GM15510 (cell line): ENCODE measurements around the gene VEGFB.

Experiments used
- POLR2A ChIP-seq: IDR thresholded peaks from 3 replicates; pipeline ENCODE4 v1.6.1; 2011; ENCODE audit warnings: borderline replicate concordance; ENCODE audit not compliant: insufficient read length; ENCODE audit errors: extremely low read depth

VEGFB gene

GRCh38 chr11:64207256-64208085, 26.9 kb upstream of the VEGFB start:
- TF ChIP-seq POLR2A: peak; percentile 54

- no peak for TF ChIP-seq POLR2A
Measured at GRCh38 chr11:64208086-64208795, 26.1 kb upstream of the VEGFB start.

GRCh38 chr11:64208796-64209562, 25.4 kb upstream of the VEGFB start:
- no peak for TF ChIP-seq POLR2A

- no peak for TF ChIP-seq POLR2A
Measured at GRCh38 chr11:64209563-64209843, 24.9 kb upstream of the VEGFB start.

- TF ChIP-seq POLR2A: no peak
Measured at GRCh38 chr11:64210301-64211020, 23.9 kb upstream of the VEGFB start.

GRCh38 chr11:64211181-64211872, 23.1 kb upstream of the VEGFB start:
- no peak for TF ChIP-seq POLR2A

- TF ChIP-seq POLR2A: no peak
Measured at GRCh38 chr11:64216879-64217278, 17.5 kb upstream of the VEGFB start.

- TF ChIP-seq POLR2A: no peak
Measured at GRCh38 chr11:64218628-64219353, 15.6 kb upstream of the VEGFB start.

- no peak for TF ChIP-seq POLR2A
Measured at GRCh38 chr11:64219354-64219684, 15.1 kb upstream of the VEGFB start.

GRCh38 chr11:64219755-64220154, 14.6 kb upstream of the VEGFB start:
- TF ChIP-seq POLR2A: no peak

- TF ChIP-seq POLR2A: no peak
Measured at GRCh38 chr11:64220271-64220670, 14.1 kb upstream of the VEGFB start.

GRCh38 chr11:64220798-64221197, 13.6 kb upstream of the VEGFB start:
- TF ChIP-seq POLR2A: no peak

GRCh38 chr11:64222651-64223000, 11.8 kb upstream of the VEGFB start:
- no peak for TF ChIP-seq POLR2A
